Thoracic aorta (tissue), 2 donors: Measurements from ENCODE around the gene NPR1. TPM values are rescaled to one million over a fixed set of nuclear protein-coding genes. Genes with fewer than 3 reads are reported as not detected.
"Not testable (repeated sequence)": the region's sequence is repeated elsewhere in the genome, so short reads cannot be mapped to it uniquely, and the experiment has no call there.

ENCODE experiments used
- ATAC-seq: fragments of 150-250 bp; one replicate; pipeline ENCODE4 v1.8.0; 2017; ENCODE audit warnings: low read depth; ENCODE audit not compliant: insufficient number of reproducible peaks, low FRiP score
- DNase-seq: peaks from one replicate; pipeline ENCODE4 v3.0.0-alpha.2; 2020; ENCODE audit warnings: low spot score
- H3K27ac ChIP-seq, 2 donors: fragments of 200-600 bp; sonication (generic); 1 replicate in 1 of 2; 2 replicates in 1 of 2; pipeline ENCODE4 v1.5.1; 2016; ENCODE audit warnings: mild to moderate bottlenecking in 2 of 2, moderate library complexity in 2 of 2
- H3K27me3 ChIP-seq: fragments of 200-600 bp; sonication (generic); replicated peaks from 2 replicates; pipeline ENCODE4 v1.6.0; 2016; ENCODE audit warnings: mild to moderate bottlenecking; ENCODE audit not compliant: insufficient read depth
- H3K36me3 ChIP-seq: fragments of 200-600 bp; sonication (generic); one replicate; pipeline ENCODE4 v1.5.1; 2016
- H3K4me1 ChIP-seq, 2 donors: fragments of 200-600 bp; sonication (generic); 1 replicate in 1 of 2; 2 replicates in 1 of 2; pipeline versions ENCODE4 v1.5.1 to v1.6.0; 2016; ENCODE audit warnings: low read depth in 2 of 2, mild to moderate bottlenecking in 1 of 2; ENCODE audit not compliant: control insufficient read depth in 1 of 2
- H3K4me3 ChIP-seq: fragments of 200-600 bp; sonication (generic); 2 replicates; pipeline ENCODE4 v1.5.1; 2016; ENCODE audit warnings: mild to moderate bottlenecking
- H3K9me3 ChIP-seq: fragments of 200-600 bp; sonication (generic); 2 replicates; pipeline ENCODE4 v1.5.1; 2016
- CTCF ChIP-seq: fragments of 200-600 bp; sonication (generic); IDR thresholded peaks from one replicate; pipeline ENCODE4 v1.5.1; 2019; ENCODE audit warnings: antibody characterized with exemption
- total RNA-seq, 2 donors: library from RNA; depleted of rRNA; stranded (reverse); fragments of >200 nt; gene quantifications; one replicate each; pipeline versions ENCODE4 v1.1.0 to v1.2.3, GENCODE V29; 2016

Gene NPR1
- total RNA-seq, 2 donors from 2014 or later = 279 to 293 TPM

GRCh38 chr1:153669606-153670005, 8.9 kb upstream of the NPR1 start:
- peak overlapping the region; percentile 91 for H3K4me3 ChIP-seq
- DNase-seq (no peak), ATAC-seq (no peak)
- TF ChIP-seq CTCF = no peak
- H3K4me1 ChIP-seq = peaks cover 13 to 24% of the 10 kb centered on the region in 2 donors
- peaks cover 45% of the 10 kb centered on the region for H3K36me3 ChIP-seq
- no peaks in the 10 kb centered on the region for H3K9me3 ChIP-seq
- peak overlapping the region in 1 of 2 donors; percentile 11 for H3K27ac ChIP-seq
- H3K27me3 ChIP-seq = no peaks in the 10 kb centered on the region

- ATAC-seq = peak; percentile 1
- Histone ChIP-seq H3K36me3 (peaks cover 37% of the 10 kb centered on the region), H3K9me3 (no peaks in the 10 kb centered on the region), H3K4me1 (peaks cover 13 to 24% of the 10 kb centered on the region in 2 donors), H3K27ac (peak overlapping the region; percentile 82 to 91), H3K4me3 (peak overlapping the region; percentile 91), H3K27me3 (no peaks in the 10 kb centered on the region)
- no peak for TF ChIP-seq CTCF
- no peak for DNase-seq
These were observed 8.1 kb upstream of the NPR1 start for GRCh38 chr1:153670257-153670858.

GRCh38 chr1:153670859-153671627, 7.4 kb upstream of the NPR1 start, which contains the start of gene ILF2:
Gene ILF2, minus strand, starts transcription at chr1:153670993. Its CDS starts 71 bp downstream, at chr1:153670922.
- peak; percentile 90 for DNase-seq
- ATAC-seq = peak; percentile 99
- Histone ChIP-seq H3K4me1 (peaks cover 13 to 24% of the 10 kb centered on the region in 2 donors), H3K9me3 (no peaks in the 10 kb centered on the region), H3K4me3 (peak within 1 kb of the TSS; percentile 91), H3K36me3 (peaks cover 30% of the 10 kb centered on the region), H3K27me3 (no peaks in the 10 kb centered on the region), H3K27ac (peak within 1 kb of the TSS; percentile 82 to 91)
- no peak for TF ChIP-seq CTCF

- not testable (repeated sequence) for H3K9me3 ChIP-seq, DNase-seq, H3K27me3 ChIP-seq
- peaks cover 13 to 24% of the 10 kb centered on the region in 2 donors for H3K4me1 ChIP-seq
- ATAC-seq = peak; percentile 52
- H3K4me3 ChIP-seq = peak overlapping the region; percentile 91
- peaks cover 23% of the 10 kb centered on the region for H3K36me3 ChIP-seq
- peak overlapping the region; percentile 64 to 79 for H3K27ac ChIP-seq
These were observed 6.7 kb upstream of the NPR1 start for GRCh38 chr1:153671628-153672353.

GRCh38 chr1:153673511-153673910, 5.0 kb upstream of the NPR1 start:
- peaks cover 13 to 24% of the 10 kb centered on the region in 2 donors for H3K4me1 ChIP-seq
- H3K36me3 ChIP-seq = peaks cover 6% of the 10 kb centered on the region
- H3K27ac ChIP-seq = no peak overlapping the region
- no peaks in the 10 kb centered on the region for H3K9me3 ChIP-seq
- no peak for TF ChIP-seq CTCF
- no peak overlapping the region for H3K4me3 ChIP-seq
- no peak for ATAC-seq
- no peaks in the 10 kb centered on the region for H3K27me3 ChIP-seq
- DNase-seq = no peak
